GM21526 (cell line): Measurements from ENCODE around the gene MYL4.

Experiments used
- ATAC-seq: cut with Tn5 transposase; IDR thresholded peaks from one replicate; pipeline ENCODE4 v1.9.1; 2021; ENCODE audit warnings: moderate library complexity; ENCODE audit not compliant: unreplicated experiment, low FRiP score

MYL4 gene

DNA sequence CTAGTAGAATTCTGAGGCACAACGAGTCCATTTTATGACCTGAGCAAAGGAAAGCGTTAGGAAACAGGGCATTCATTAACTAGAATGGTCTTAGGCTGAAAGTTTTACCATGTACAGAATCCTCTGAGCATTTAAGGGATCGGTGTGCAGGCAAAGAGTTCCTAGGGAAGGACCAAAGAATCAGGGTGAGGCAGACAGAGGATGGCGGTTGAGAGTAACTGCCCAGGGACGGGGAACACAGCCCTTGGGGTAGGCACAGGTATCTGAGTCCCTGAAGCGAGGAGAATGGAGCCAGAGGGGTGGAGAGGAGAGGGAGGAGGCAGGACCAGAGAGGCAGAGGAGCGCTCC is 30.4 kb downstream of the MYL4 start:
- ATAC-seq: no peak

DNA sequence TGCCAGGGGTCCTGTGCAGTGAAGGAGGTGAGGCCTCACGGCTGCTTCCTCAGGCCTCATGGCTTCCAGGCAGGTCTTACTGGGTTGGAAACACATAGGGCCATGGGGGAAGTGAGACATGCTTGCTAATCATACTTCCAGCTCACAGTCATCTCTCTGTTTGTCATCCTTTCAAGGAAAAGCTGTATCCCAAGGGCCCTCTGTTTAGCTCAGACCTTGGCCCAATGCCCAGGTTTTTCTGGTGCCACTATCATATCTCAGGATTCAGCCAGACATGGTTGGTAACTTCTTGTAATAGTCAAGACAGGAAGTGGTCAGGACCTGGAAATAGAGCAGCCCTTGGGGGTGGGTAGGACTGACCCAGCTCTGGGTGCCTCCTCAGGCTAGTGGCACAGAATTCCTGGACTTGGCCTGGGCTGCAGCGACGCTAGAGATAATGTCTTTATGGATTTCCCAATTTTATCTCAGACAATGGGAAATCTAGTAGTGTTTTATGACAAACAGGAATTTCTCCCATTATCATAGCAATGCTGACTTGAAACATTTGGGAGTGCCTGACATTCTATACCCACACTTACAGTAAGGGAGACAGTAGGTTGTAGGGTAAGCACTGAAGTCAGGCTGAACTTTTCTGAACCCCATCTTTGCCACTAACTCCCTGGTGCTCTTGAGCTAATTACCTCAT is 31.0 kb downstream of the MYL4 start:
- ATAC-seq: no peak

DNA sequence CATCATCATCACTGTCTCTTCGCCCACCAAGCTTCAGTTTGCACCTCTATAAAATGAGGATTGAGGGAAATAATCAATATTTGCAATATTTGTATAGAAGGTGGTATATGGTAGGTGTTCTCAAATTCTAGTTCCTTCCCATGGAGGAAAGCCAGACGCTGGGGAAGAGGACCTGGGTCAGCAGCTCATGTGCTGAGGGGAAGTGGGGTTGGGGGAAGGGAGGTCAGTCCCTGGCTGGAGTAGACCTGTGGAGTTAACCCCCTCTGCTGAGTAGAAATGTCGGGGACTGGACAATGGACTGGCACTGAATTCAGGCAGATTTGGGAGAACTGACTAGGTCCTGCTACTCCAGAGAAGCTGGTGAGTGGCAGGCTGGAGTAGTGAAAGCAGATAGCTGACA is 31.7 kb downstream of the MYL4 start:
- no peak for ATAC-seq

DNA sequence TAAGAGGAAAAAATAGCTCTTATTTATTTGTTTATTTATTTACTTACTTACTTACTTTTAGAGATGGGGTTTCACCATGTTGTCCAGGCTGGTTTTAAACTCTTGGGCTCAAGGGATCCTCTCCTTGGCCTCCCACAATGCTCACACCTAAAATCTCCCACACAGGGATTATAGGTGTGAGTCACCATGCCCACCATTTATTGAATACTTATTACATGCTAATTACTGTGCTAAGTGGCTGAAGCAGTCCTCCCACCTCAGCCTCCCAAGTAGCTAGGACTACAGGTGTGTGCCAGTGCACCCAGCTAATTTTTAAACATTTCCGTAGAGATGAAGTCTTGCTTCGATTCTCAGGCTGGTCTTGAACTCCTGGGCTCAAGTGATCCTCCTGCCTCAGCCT is 33.5 kb downstream of the MYL4 start:
- no peak for ATAC-seq

DNA sequence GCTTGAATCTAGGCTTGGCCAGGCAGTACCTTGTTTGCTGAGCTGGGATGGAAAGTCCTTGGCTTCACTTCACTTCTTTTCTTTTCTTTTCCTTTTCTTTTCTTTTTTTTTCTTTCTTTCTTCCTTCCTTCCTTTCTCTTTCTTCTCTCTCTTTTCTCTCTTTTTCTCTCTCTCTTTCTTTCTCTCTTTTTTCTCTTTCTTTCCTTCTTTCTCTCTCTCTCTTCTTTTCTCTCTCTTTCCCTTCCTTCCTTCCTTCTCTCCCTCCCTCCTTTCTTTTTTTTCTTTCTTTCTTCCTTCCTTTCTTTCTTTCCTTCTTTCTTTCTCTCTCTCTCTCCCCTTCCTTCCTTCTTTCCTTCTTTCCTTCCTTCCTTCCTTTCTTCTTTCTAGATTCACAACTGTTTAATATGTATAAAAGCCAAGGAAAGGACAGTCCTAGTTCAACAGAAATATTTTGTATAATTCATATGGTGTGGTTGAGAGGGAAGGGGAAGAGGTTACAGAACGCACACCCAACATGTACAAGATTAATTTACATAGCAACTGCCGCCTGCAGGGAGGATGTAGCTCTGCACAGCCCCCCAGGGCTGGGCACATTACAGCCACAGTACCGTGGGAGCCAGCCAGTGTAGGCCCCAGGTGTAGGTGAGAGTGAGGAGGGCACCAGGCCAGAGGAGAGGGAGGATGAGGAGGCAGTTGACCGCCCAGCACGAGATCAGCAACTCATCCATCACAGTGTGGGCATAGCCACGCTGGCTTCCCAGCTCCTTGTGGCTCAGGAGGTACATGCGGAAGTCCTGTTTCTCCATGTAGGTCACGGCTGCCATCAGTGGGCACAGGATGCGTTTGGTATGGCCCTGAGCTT is 34.8 kb downstream of the MYL4 start:
- ATAC-seq: no peak

DNA sequence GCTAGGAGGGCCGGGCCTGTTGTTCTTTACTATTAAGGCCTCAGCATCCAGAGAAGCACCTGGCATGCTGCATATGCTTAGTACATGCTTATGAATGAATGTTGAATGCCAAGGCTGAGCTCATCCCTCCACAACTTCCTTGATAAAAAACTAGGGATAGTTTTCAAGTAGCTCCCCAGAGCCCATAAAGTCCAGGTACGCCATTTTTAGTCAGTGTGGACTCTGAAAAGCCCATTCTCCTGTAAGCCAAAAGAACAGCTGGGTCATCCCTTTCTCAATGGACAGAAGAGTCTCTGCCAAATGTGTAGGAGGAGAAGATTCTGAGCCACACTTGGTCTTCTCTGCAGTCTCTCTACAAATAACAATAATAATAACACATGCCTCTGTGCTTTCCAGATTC is 35.5 kb downstream of the MYL4 start:
- no peak for ATAC-seq

DNA sequence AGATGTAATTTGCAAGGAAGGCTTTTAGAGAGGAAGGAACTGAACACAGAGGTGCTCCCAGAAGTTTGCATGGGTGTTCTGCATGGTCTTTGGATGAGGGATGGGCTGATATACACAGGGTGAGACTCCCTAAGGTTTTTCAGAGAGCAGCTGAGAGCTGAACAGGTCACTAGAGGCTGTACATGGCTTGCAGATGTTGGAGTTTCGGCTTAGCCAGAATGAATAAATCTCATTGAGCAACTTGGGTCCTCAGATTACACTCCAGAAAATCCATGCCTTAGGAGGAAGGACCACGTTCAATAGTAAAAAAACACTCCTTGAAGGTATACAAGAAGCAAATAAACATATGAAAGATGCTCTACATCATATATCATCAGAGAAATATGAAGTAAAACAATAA is 37.0 kb downstream of the MYL4 start:
- no peak for ATAC-seq

DNA sequence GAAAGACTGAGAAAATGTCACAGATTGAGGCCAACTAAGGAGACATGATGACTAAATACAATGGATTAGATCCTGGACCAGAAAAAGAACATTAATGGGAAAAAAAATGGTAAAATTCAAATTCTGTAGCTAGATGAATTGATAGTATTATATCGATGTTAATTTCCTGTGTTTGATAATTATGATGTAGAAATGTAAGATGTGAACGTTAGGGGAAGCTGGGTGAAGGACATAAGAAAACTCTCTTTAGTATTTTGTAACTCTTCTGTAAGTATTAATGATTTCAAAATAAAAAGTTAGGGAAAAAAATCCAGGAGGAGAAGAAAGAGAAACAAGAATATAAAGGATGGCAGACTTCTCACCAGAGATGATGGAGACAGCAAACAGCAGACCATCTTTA is 41.7 kb downstream of the MYL4 start:
- no peak for ATAC-seq

DNA sequence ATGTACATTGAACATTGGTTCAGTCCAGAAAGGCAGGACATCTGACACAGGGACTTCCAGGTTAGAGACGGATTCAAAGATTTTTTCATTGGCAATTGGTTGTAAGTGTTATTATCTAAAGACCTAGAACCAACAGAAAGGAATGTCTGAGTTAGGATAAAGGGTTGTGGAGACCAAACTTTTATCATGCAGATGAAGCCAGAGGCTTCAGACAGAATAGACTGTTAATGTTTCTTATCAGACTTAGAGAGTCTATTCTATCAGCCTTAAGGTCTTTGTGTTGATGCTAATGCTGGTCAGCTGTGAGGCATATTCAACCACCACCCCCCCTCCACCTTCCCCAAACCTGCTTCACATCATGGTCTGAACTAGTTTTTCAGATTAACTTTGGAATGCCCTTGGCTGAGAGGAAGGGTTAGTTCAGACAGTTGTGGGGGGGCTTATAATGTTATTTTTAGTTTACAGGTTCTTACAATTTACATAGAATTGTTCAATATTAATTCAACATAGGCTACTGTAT is 42.3 kb downstream of the MYL4 start:
- no peak for ATAC-seq

DNA sequence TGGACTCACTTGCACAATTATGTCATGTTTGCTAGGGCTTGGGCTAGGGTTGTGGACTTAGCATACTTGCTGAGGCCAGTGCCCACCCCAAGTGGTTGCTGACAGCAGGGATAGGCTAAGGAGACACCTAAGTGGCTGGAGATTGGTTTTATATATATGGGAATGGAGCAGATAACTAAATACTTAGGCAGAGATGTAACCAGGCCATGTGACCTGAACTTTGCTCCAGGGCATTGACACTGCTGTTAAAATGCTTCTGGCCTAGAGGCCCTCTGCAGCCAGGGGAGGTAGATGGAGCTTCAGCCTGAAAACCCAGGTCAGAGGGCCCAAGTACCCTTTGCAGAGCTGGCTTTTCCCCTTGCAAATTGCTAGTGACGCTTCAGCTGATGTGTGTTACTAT is 43.1 kb downstream of the MYL4 start:
- ATAC-seq: no peak

DNA sequence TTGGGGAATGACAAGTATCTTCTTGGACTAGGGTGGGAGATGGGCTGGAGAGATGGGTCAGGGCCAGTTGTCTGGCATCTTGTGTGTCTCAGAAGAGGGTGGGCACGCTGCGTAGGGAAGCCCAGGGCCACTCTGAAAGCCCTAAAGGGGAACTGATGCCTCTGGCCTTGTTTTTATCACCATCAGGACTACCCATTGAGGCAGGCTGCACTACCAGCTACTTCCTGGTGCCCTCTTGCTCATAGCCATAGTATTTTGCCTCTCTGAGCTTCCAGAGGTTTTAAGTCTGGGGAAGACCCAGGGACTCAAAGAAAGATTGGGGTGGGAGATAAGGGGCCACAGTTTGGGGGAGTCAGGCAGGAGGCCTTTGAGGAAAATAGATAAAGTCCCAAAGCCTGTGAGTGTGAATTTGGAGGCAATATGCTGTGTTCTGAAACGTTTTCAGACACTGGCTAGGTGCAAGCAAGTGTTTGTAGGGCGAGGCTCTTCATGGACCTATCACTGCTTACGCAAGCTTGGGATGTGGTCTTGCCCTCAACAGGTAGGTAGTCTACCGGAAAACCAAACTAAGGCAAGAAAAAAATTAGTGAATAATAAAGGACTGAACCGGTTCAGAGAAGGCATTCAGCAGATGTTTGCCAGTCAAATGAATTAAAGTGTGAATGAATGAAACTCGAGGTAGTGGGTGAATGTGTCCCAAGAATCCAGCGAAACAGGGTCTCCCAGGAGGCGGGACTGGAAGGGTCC is 43.8 kb downstream of the MYL4 start:
- ATAC-seq: no peak

DNA sequence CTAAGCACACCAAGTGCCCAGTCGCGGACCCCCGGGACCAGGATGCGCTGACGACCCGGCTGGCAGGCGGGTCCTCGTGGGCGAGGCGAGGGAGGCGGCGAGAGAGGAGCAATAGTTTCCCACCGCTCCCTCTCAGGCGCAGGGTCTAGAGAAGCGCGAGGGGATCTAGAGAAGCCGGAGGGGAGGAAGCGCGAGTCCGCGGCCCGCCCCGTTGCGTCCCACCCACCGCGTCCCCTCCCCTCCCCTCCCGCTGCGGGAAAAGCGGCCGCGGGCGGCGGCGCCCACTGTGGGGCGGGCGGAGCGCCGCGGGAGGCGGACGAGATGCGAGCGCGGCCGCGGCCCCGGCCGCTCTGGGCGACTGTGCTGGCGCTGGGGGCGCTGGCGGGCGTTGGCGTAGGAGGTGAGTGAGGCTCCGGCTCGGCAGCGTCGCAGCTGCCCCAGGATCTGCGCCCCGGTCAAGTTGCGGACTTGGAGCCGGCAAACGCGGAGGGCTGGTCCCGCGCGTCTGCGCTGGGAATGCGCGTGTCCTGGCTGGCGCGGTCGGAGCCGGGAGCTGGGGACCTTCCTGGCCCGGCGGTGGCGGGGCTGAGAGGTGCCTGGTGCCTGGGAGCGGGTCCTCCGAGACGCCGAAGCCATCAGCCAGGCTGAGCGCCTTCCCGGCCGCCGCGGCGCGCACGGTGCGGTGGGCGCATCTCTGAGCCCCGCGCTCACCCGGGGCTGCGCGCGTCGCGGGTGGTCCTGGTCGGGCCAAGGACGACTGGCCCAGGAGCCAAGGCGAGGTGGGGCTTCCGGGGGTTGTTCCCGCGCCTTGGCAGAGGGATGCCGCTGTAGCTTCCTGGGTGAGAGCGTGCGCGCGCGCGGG is 44.6 kb downstream of the MYL4 start, which contains the start of gene ITGB3:
TSS of gene ITGB3 (plus strand) at position 287 of the 862 bp plus-strand sequence. CDS start at position 322, 35 bp downstream.
- no peak for ATAC-seq

DNA sequence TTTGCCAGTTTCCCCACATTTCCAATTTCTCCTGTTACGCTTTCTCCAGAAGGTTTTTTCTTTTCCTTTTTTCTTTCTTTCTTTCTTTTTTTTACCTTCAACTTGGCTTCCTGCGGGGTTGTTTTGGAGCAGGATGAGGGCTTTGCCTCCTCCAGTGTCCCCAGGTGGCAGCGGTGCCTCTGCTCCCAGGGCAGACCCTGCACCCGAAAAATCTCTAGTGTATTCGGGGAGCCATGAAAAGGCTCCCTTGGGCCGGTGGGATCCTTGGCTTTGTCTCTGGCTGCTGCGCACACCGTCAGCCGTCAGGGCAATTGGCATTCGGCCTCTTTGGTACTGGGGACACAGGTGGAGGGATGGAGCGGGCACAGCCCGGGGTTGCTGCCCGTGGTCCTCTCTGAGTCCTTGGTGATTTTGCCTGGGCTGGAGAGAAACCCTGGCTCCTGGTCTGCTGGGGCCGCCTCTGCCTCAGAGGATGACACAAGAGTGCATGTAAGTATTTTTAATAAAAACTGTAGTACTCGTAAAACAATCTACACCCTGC is 45.3 kb downstream of the MYL4 start:
- ATAC-seq: no peak

DNA sequence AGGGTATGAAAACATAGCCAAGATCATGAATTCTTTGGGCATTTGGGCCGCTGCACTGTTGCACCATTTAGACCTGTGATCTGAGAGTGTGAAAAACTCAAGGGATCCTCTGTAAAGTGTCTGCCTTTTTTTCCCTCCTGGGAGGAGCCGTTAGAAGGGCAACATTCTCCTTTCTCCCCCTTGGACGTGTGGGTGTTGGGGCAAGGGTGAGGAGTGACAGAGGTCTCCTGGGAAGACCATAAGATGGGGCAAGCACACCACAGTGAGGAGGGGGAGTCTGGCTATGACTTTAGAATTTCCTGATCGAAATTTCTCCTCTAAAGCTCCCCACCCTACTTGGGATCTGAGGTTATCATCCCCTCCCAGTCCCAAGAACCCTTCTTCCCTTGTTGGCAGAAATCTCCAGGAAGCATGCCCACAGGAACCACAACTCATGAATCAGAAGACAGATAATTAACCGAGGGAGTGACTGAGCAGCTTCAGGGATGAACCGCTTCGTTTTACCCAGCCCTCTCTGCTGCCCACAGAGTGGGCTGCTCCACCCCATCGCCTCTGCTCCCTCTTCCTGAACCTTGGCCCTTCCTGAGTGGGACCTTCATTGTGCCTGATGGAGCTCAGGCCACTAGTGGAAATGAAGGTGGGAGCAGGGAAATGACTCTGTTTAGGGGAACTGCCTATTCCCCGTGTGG is 48.6 kb downstream of the MYL4 start:
- ATAC-seq: no peak

DNA sequence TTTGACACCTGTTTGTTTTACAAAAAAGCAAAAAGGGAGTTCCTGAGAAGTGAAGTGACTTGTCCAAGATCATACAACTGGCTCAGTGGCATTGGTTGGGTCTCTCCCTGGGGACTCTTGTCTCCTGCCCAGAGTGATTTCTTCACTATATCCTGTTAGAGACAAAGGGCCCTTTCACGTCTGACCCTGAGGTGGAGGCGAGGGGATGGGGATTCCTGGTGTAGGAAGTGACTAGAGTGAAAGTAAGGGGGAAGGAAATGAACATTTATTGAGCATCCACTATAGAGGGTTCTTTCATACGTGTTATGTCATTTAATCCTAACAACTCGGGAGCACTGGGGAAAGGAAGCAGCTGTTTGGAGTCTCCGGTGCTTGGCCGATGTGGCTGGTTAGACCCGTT is 53.4 kb downstream of the MYL4 start:
- ATAC-seq: no peak

DNA sequence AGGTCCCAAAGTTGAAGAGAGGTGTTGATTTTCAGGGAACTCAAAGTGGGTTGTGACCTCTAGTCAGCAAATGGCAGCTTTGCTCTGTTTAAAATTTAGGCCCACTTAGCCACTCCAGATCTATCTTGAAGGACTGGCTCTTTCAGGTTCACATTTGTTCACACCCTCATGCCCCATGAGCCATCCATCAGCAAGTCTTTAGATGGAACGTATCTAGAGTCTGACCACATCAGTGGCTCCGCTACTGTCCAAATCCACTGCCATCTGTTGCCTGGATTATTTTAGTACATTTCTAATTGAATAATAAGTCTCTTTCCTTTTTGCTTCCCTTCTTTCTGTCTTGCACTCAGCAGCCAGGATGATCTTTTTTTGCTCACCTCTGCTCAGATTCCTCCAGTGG is 55.0 kb downstream of the MYL4 start:
- no peak for ATAC-seq

DNA sequence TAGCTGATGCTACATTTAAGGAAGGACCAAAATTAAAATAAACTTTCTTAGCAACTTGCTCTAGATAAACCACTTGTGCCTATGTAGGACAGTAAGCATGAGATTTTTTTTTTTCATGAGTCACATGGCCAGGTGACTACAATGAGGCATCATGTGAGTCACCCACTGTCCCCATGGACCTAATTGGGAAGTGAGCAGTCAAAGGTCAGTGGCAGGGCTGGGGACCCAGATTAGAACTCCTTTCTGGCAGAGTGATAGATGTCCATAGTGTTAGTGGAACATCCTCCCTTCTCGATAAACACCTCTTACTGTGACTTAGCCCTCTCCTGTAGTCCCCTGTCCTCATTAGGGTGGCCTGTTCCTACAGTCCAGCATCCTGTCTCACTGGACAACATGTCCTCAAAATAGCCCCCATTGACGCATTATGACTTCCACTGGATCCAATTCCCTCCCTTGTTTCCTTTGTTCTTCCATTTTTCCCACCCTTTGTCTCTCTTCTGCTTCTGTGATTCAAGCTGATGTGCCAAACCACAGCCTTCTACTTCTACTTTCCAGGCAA is 56.9 kb downstream of the MYL4 start:
- no peak for ATAC-seq

DNA sequence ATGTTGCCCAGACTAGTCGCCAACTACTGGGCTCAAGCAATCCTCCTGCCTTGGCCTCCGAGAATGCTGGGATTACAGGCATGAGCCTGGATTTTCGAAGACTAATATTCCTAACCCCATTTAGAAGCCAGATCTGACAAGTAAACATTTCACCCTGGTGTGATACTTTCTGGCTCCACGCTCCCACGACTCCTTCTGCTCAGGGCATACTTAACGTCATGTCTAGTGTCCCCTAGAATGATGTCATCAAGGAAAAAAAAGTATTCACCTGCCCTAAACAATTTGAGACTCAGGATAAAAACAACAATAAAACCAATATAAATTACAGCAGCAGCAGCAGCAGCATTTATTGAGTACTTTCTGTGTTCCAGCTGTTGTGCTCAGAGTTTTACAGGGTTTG is 57.6 kb downstream of the MYL4 start:
- no peak for ATAC-seq

DNA sequence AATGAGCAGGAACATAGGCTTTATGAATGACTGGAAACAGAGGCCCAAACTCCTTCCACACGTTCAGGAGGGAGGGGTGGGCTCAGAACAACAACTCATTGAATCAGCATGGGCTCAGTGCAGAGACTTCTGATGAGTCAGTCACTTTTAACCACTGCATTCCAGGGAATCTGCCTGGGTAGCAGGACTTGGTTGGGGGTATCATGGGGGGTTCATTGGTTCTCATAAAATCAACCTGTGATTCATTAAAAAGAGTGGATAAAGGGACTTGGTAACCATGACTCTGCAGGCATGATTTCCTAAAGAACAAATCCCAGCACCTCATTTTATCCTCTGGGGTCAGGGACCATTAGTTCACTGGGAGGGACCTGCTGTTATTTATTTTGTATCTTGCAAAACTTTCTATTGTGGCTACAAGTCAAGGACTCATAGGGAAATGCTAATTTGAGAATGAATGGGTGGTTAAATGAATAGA is 58.2 kb downstream of the MYL4 start:
- no peak for ATAC-seq
